GM12878 (cell line): Measurements from ENCODE around the gene ZNF678. TPM values are rescaled to one million over a fixed set of nuclear protein-coding genes. Genes with fewer than 3 reads are reported as not detected.

Experiments used
- ASH2L ChIP-seq: fragments of 300-600, 200-600 bp; sonication (generic); IDR thresholded peaks from 2 replicates; pipeline ENCODE4 v1.6.1; 2017; ENCODE audit warnings: low read depth, mild to moderate bottlenecking, borderline replicate concordance
- BHLHE40 ChIP-seq, 2 experiments: fragments of 450-650 bp in 1 of 2; IDR thresholded peaks; 2 replicates each; pipeline ENCODE4 v1.6.1; 2011 to 2017; ENCODE audit warnings: low read depth in 2 of 2, borderline replicate concordance in 1 of 2, improper control_type of control experiment in 1 of 2, low read length in 1 of 2, mild to moderate bottlenecking in 1 of 2
- CBX3 ChIP-seq: fragments of 200-600 bp; sonication (generic); IDR thresholded peaks from 2 replicates; pipeline ENCODE4 v1.6.1; 2016; ENCODE audit warnings: low read depth, borderline replicate concordance
- CEBPZ ChIP-seq: fragments of 150-350 bp; IDR thresholded peaks from 2 replicates; pipeline ENCODE4 v1.6.1; 2016; ENCODE audit warnings: low read depth, low read length
- CHD2 ChIP-seq: IDR thresholded peaks from 2 replicates; pipeline ENCODE4 v1.6.1; 2011; ENCODE audit warnings: low read depth, low read length, improper control_type of control experiment, borderline replicate concordance
- CREB1 ChIP-seq: IDR thresholded peaks from 2 replicates; pipeline ENCODE4 v1.6.1; 2012; ENCODE audit warnings: low read depth, mild to moderate bottlenecking, inconsistent platforms
- CREM ChIP-seq: IDR thresholded peaks from 2 replicates; pipeline ENCODE4 v1.6.1; 2014; ENCODE audit warnings: antibody characterized with exemption, low read depth
- HDAC2 ChIP-seq: fragments of 200-600 bp; sonication (generic); IDR thresholded peaks from 2 replicates; pipeline ENCODE4 v1.6.1; 2017
- HDAC6 ChIP-seq: fragments of 200-600 bp; sonication (generic); IDR thresholded peaks from one replicate; pipeline ENCODE4 v1.8.0; 2017; ENCODE audit warnings: antibody characterized with exemption; ENCODE audit not compliant: unreplicated experiment
- MTA3 ChIP-seq: IDR thresholded peaks from 2 replicates; pipeline ENCODE4 v1.6.1; 2012; ENCODE audit warnings: low read length, inconsistent platforms, borderline replicate concordance
- MXI1 ChIP-seq: fragments of 150-350 bp; IDR thresholded peaks from 2 replicates; pipeline ENCODE4 v1.6.1; 2011; ENCODE audit warnings: low read depth, mild to moderate bottlenecking, inconsistent platforms, low read length, improper control_type of control experiment
- NFXL1 ChIP-seq: fragments of 450-650 bp; IDR thresholded peaks from 2 replicates; pipeline ENCODE4 v1.6.1; 2017; ENCODE audit warnings: antibody characterized with exemption, mild to moderate bottlenecking, borderline replicate concordance
- RAD51 ChIP-seq: fragments of 450-650 bp; IDR thresholded peaks from 2 replicates; pipeline ENCODE4 v1.6.1; 2016; ENCODE audit warnings: moderate library complexity, mild to moderate bottlenecking, inconsistent platforms
- RB1 ChIP-seq: fragments of 450-650 bp; formaldehyde crosslinking; IDR thresholded peaks from 2 replicates; pipeline ENCODE4 v1.6.1; 2017; ENCODE audit warnings: mild to moderate bottlenecking, borderline replicate concordance
- RELA ChIP-seq: fragments of 450-650 bp; IDR thresholded peaks from 2 replicates; pipeline ENCODE4 v1.8.0; 2014; ENCODE audit warnings: borderline replicate concordance; ENCODE audit not compliant: partially characterized antibody
- RELB ChIP-seq: fragments of 450-650 bp; IDR thresholded peaks from 2 replicates; pipeline ENCODE4 v1.6.1; 2017; ENCODE audit warnings: low read depth, mild to moderate bottlenecking, moderate library complexity
- SMAD1 ChIP-seq: fragments of 450-650 bp; IDR thresholded peaks from 2 replicates; pipeline ENCODE4 v1.6.1; 2018; ENCODE audit warnings: mild to moderate bottlenecking, low read depth; ENCODE audit not compliant: partially characterized antibody
- SREBF2 ChIP-seq: IDR thresholded peaks from 2 replicates; pipeline ENCODE4 v1.6.1; 2012; ENCODE audit warnings: mild to moderate bottlenecking, low read length
- YY1 ChIP-seq: IDR thresholded peaks from 2 replicates; pipeline ENCODE4 v1.6.1; 2011; ENCODE audit warnings: low read depth, mild to moderate bottlenecking, low read length
- ZNF592 ChIP-seq: fragments of 450-650 bp; IDR thresholded peaks from 2 replicates; pipeline ENCODE4 v1.6.1; 2017; ENCODE audit warnings: mild to moderate bottlenecking, moderate library complexity
- polyA plus RNA-seq, 11 experiments: library from polyadenylated mRNA; depleted of rRNA in 4 of 11; unstranded in 6 of 11; stranded (reverse) in 5 of 11; fragments of >200 nt; fragmentation: Nextera tagmentation in 4 of 11; fragmentation: Illumina TruSeq in 1 of 11; extraction: Ambion mirVana in 4 of 11; extraction: Trizol in 1 of 11; gene quantifications; 1 replicate in 1 of 11; 2 replicates in 10 of 11; pipeline versions ENCODE4 v1.2.1 to v1.2.3, GENCODE V29; 2011 to 2016; ENCODE audit warnings: inconsistent platforms in 2 of 11, missing spikeins in 2 of 11, low read depth in 1 of 11
- total RNA-seq, 4 experiments: library from RNA; depleted of rRNA in 3 of 4; stranded (reverse); fragments of >200 nt in 3 of 4; fragmentation: Illumina TruSeq in 1 of 4; extraction: Trizol in 1 of 4; gene quantifications; 2 replicates each; pipeline versions ENCODE4 v1.2.1 to v1.2.3, GENCODE V29; 2013 to 2021

The ZNF678 gene
- total and polyA plus RNA-seq, 10 of the 15 experiments (the other 5 are each of a cell fraction or from before 2014, with no cell fraction given), result 1.4 to 10.4 (median 3.5) TPM

- TF ChIP-seq RB1 (peak; percentile 63; the same call in 1 of the 2 replicates), MXI1 (no peak), MTA3 (no peak), RELA (peak; percentile 26), HDAC6 (no peak), BHLHE40 (IDR thresholded peaks at IDR 0.05; ENCODE audit: borderline replicate concordance in 1 of 2, low read depth in 2 of 2, low read length in 1 of 2) (peak; percentile 51 to 77; a peak in 3 of 4 replicates), CEBPZ (no peak), SMAD1 (no peak), ZNF592 (peak; percentile 54; the same call in 1 of the 2 replicates), CREM (no peak), CREB1 (no peak), SREBF2 (no peak), NFXL1 (no peak), ASH2L (no peak), CBX3 (no peak), YY1 (0 out of 2 replicates have a peak, but pooled peaks have one; percentile 69), CHD2 (no peak), RELB (no peak), HDAC2 (no peak), RAD51 (no peak)
Observed at GRCh38 chr1:227542153-227543120, 20.9 kb upstream of the ZNF678 start (continued).
